Measurements from ENCODE around the gene AHI1. TPM values are rescaled to one million over a fixed set of nuclear protein-coding genes. Genes with fewer than 3 reads are reported as not detected.

Gene AHI1
- total and polyA plus RNA-seq, 10 of the 15 experiments (the other 5 are each of a cell fraction or from before 2014, with no cell fraction given) = 3.2 to 9.5 (median 4.6) TPM

- ATAC-seq = no peak
- Histone ChIP-seq H3K27me3 (replicated peaks in 1 of 2; ENCODE audit: control insufficient read depth in 2 of 2, insufficient read depth in 2 of 2, low read length in 1 of 2) (no peaks in the 10 kb centered on the region), H2AFZ (ENCODE audit: control insufficient read depth, low read depth, low read length) (no peak overlapping the region), H3K27ac (ENCODE audit: control insufficient read depth, insufficient read depth) (no peak overlapping the region), H3K9ac (ENCODE audit: control insufficient read depth, insufficient read depth, low read length) (no peak overlapping the region), H4K20me1 (ENCODE audit: control insufficient read depth, insufficient read depth) (no peaks in the 10 kb centered on the region), H3K4me1 (ENCODE audit: control insufficient read depth, insufficient read depth, low read length) (no peaks in the 10 kb centered on the region), H3K79me2 (ENCODE audit: control insufficient read depth, insufficient read depth, low read length) (no peaks in the 10 kb centered on the region), H3K36me3 (ENCODE audit: control insufficient read depth in 2 of 2, insufficient read depth in 2 of 2, low read length in 1 of 2) (no peaks in the 10 kb centered on the region), H3K4me2 (ENCODE audit: control insufficient read depth, insufficient read depth) (no peak overlapping the region), H3K9me3 (replicated peaks; ENCODE audit: control insufficient read depth, insufficient read depth, low read length) (no peaks in the 10 kb centered on the region), H3K4me3 (no peak overlapping the region)
- no TSS peak for BruUV-seq (replicated peaks)
- POLR2A ChIA-PET = interaction anchor here (0.5 to 0.8 kb wide), 2 partner anchors 10 to 1159 kb away, joined by 3 to 5 read pairs; no protein-coding TSS in a partner anchor
- in situ Hi-C loops (cut with MboI) (no loop called here), intact Hi-C loops (cut with micrococcal nuclease; ENCODE audit: unreplicated experiment) (no loop called here)
- WGBS (ENCODE audit: insufficient coverage, insufficient replicate concordance, low lambda C conversion rate, missing lambda C conversion rate) = 91% methylated on average over 3 of the region's 3 CpGs
- SMC1A ChIA-PET (ENCODE audit: uncharacterized antibody, unreplicated experiment) = interaction anchor here (0.7 to 3.2 kb wide), 14 partner anchors 9 to 196 kb away, joined by 3 to 14 read pairs (median 3); no protein-coding TSS in a partner anchor
- CTCF ChIA-PET = interaction anchor here (1.3 to 4.0 kb wide), 3 partner anchors 11 to 34 kb away, joined by 3 to 14 read pairs (median 5); no protein-coding TSS in a partner anchor
- no peak for FAIRE-seq
- no peak for DNase-seq (ENCODE audit: low read depth, low spot score)
- RAD21 ChIA-PET (ENCODE audit: unreplicated experiment) = interaction anchor here (0.6 to 1.8 kb wide), 5 partner anchors 12 to 154 kb away, joined by 3 to 6 read pairs (median 3); no protein-coding TSS in a partner anchor
- TF ChIP-seq PRDM15 (CRISPR knock-in tag; IDR thresholded peaks at IDR 0.05) (no peak), ZBTB4 (CRISPR knock-in tag; IDR thresholded peaks at IDR 0.05) (no peak), E2F4 (IDR thresholded peaks at IDR 0.05; ENCODE audit: low read depth, low read length) (no peak), CBFB (IDR thresholded peaks at IDR 0.05; ENCODE audit: low read depth) (no peak), NFYA (IDR thresholded peaks at IDR 0.05; ENCODE audit: borderline replicate concordance, low read depth, low read length) (no peak), DPF2 (IDR thresholded peaks at IDR 0.05) (no peak), MTA2 (IDR thresholded peaks at IDR 0.05; ENCODE audit: low read depth) (no peak), HDAC6 (IDR thresholded peaks at IDR 0.05; ENCODE audit: unreplicated experiment) (no peak), REST (IDR thresholded peaks at IDR 0.05; ENCODE audit: low read depth, low read length) (no peak), SIX5 (IDR thresholded peaks at IDR 0.05; ENCODE audit: low read depth, low read length, severe bottlenecking) (no peak), MYC (IDR thresholded peaks at IDR 0.05; ENCODE audit: insufficient read depth, insufficient read length, insufficient replicate concordance, low read length, severe bottlenecking) (no peak), CEBPB (IDR thresholded peaks at IDR 0.05; ENCODE audit: borderline replicate concordance in 1 of 2, low read depth in 2 of 2, low read length in 2 of 2) (no peak)
These were observed 228.8 kb downstream of the AHI1 start for GRCh38 chr6:135268740-135269139.

Data from GM12878 (cell line).